ENCODE measurements around the gene CHST11.

CHST11 gene

GRCh38 chr12:104681012-104681690 is 224.4 kb downstream of the CHST11 start:
- DNase-seq: no peak

DNA sequence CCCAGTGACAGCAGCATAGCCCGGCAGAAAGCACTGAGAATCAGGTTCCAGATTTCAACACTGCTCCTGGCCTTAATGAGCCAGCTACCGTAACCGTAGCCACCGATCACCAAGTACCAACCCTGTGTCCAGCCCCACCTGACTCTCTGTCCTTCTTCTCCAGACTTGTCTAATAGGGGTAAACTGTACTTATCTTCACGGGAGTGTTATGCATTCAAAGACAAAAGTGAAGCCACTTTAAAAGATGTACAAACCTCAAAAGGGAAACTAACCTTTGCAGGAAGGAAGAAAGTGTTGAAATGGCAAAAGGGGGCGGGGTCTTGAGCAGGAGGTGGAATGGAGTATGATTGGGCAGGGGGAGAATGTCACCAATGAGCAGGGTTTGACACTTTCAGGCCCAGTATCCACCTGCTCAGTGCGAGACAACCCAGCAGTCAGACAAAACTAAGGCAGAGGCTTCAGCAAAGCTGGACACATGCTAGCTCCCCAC is 226.1 kb downstream of the CHST11 start:
- no peak for DNase-seq

- no peak for DNase-seq
Observed at GRCh38 chr12:104683831-104684503, 227.2 kb downstream of the CHST11 start.

DNA sequence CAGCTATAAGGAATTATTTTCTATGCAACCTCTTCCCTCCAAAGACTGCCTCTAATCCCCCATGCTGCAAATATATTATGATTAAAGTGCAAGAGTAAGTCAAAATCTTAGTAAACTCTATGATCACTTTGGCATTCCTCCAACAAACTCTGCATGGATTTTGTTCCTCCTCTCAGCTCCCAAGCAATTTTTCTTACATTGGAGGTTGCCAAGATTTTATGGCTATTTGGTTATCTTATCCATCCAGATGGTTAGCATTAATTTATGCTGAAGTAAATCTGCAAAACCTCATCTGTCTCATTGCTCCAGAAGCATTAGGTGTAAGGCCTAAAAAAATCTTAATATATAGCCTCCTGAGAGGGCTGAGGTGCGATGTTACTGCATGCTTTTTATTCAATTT is 228.1 kb downstream of the CHST11 start:
- peak; percentile 65 for DNase-seq

DNA sequence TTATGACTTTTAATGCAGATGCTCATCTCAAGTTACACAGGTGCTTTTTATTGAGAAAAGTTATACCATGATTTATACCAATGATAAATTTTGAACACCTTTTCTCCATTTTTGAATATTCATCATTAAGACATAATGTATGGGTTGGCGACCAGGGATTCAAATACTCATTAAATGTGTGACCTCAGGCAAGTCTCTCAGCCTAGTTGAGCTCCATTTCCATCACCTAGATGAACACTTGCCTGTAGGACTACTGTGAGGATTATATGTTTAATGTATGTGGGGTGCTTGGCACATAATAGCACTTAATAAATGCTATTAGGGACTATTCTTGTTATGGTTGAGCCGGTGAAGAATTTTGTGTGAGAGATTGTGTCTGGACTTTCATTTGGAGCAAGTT is 228.6 kb downstream of the CHST11 start:
- DNase-seq: no peak

- DNase-seq: no peak
Observed at GRCh38 chr12:104686196-104686595, 229.4 kb downstream of the CHST11 start.

DNA sequence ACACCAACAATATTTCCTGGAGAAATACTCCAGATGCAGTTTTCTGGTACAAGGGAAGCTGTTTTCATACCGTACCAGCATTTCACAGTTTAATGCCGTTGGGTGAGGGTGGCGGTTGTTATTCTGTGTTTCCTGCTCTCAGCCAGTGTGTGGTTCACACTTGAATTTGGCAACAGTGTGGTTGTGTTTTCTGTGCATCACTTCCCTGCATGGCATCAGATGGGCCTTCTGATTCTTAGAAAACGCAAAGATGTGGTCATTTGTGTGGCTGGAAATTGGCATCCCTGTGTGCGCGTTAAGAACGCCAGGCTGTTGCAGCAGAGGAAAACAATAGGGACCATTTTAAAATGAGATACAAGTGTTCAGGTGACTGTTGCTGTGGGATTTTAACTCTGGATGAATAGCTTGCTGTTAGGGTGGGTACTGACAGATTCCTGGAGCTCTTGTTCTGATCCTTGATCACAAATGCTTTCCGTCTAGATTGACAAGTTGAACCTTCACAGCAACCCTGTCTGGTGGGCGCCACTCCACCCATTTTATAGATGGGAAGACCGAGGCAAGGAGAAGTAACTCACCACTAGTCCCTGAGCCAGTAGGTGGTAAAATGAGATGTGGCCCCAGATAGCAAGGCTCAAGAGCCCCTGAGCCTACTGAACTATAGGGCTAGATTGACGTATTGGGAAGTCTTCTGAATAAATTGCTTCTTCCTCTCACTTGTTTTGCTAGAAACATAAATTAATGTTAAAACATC is 231.2 kb downstream of the CHST11 start:
- DNase-seq: no peak

GRCh38 chr12:104689635-104690034 is 232.9 kb downstream of the CHST11 start:
- DNase-seq: no peak

DNA sequence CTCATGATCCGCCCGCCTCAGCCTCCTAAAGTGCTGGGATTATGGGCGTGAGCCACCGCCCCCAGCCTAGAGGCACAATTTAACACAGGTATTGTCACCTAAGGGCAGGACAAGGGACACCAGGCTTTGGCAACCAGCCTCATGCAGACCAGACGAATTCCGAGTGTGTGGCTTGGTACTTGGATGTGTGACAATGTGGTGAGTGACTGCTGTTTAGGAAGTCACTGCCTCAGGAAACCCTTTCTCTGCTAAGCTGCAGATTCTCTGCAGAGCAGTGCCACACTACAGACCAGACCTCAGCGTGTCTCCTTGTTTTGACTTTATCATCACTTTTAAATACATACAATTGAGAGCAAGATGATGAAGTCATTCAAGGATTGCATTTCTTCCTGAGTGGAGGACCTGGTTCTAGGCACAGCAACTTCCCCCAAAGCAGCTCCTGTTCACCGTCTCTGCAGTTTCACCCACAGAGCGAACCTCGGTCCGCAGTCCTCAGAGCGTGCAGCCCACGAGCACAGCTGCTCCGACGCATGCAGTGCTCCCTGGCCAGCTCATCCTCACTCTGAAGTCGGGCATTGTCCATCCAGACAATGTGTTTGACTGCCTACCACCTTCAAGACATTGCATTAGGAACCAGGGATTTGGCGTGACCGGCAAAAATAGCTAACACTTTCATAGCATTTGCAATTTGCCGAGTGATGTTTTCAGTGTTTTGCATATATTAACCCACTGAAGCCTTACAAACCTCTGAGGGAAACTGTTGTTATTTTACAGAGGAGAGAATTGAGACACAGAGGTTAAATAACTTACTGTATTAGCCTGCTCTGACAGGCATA is 235.2 kb downstream of the CHST11 start:
- no peak for DNase-seq

- DNase-seq: no peak
Observed at GRCh38 chr12:104692557-104693218, 235.9 kb downstream of the CHST11 start.

- no peak for DNase-seq
Observed at GRCh38 chr12:104693493-104693892, 236.7 kb downstream of the CHST11 start.

- no peak for DNase-seq
Observed at GRCh38 chr12:104694161-104694560, 237.4 kb downstream of the CHST11 start.

DNA sequence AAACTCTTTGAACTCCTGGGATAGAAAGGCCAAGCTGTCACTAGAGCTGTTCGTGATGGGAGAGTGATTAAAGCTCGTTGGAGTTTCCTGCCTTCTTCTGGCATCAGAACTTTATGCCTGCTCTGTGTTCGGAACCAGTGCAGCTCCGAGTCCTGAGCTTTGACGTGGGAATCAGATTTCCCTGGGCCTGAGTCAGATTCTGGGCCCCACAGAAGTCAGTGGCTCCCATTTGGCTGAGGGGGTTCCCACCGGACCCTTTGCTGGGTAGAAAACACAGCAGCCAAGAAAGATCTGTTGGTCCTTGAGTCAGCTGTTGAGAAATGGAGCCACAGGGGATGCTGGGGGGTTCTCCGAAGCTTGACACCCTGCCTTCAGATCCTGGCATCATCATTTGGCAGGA is 238.0 kb downstream of the CHST11 start:
- DNase-seq: no peak

GRCh38 chr12:104695453-104696148 is 238.9 kb downstream of the CHST11 start:
- peak; percentile 88 for DNase-seq

- no peak for DNase-seq
Observed at GRCh38 chr12:104697186-104697585, 240.4 kb downstream of the CHST11 start.

GRCh38 chr12:104698871-104699270 is 242.1 kb downstream of the CHST11 start:
- DNase-seq: peak; percentile 43

GRCh38 chr12:104699489-104700190 is 242.9 kb downstream of the CHST11 start:
- DNase-seq: no peak

GRCh38 chr12:104700324-104700723 is 243.6 kb downstream of the CHST11 start:
- no peak for DNase-seq

GRCh38 chr12:104701301-104701700 is 244.6 kb downstream of the CHST11 start:
- no peak for DNase-seq

- no peak for DNase-seq
Observed at GRCh38 chr12:104701756-104702155, 245.0 kb downstream of the CHST11 start.

DNA sequence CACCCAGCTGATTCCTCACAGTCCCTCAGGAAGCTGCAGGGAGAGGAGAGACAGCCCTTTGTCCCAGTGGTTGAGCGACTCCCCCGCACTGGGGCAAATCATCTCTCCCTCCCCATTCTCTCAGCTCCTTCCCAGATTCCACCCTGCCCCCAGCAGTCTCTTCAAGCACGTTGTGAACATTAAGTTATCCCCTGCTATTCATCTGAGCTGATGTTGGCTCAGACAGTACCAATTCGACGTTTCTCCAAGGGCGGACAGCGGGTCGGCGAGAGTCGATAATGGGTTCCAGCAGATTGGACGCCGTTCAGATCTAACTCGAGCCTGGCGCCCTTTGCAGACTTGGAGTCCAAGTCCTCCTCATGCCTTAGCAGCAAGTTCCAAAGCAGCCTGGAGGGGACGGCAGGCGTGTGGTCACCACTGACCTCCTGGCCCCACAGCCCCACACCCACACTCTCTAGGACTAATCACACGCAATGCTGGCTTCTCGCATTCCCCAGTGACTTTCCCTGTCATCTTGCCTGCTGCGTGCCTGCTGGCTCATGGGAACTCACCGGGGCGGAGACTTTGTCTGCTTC is 245.9 kb downstream of the CHST11 start:
- peak; percentile 58 for DNase-seq
